ENCODE measurements around the gene ACSL1.

DNA sequence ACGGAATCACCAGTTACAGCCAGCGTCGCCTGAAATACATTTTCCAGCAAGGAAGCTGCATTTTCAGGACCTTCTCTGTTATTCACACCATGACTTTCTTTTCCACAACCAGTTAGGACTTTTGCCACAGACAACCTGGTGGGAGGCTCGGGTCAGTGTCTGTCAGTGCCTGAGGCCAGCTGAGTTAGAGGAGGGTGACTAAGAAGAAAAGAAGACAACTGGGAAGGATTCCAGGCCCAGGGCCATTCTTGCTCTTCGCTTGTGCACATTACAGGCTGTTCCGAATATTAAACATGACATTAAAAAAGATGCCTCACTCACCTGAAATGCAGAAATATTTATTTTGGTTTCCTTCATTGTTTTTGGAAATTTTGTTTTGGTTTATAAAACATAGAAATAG, 70.5 kb downstream of the ACSL1 start:
- TF ChIP-seq, protein P1, sequence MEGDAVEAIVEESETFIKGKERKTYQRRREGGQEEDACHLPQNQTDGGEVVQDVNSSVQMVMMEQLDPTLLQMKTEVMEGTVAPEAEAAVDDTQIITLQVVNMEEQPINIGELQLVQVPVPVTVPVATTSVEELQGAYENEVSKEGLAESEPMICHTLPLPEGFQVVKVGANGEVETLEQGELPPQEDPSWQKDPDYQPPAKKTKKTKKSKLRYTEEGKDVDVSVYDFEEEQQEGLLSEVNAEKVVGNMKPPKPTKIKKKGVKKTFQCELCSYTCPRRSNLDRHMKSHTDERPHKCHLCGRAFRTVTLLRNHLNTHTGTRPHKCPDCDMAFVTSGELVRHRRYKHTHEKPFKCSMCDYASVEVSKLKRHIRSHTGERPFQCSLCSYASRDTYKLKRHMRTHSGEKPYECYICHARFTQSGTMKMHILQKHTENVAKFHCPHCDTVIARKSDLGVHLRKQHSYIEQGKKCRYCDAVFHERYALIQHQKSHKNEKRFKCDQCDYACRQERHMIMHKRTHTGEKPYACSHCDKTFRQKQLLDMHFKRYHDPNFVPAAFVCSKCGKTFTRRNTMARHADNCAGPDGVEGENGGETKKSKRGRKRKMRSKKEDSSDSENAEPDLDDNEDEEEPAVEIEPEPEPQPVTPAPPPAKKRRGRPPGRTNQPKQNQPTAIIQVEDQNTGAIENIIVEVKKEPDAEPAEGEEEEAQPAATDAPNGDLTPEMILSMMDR (optimal IDR thresholded peaks at IDR 0.05 in 1 of 3, IDR thresholded peaks at IDR 0.05 in 1 of 3, conservative IDR thresholded peaks at IDR 0.05 in 1 of 3; ENCODE audit: extremely low read depth in 1 of 3, insufficient read depth in 2 of 3, low read length in 3 of 3): no peak
- TF ChIP-seq EZH2 (IDR thresholded peaks at IDR 0.05; ENCODE audit: low read length): no peak

Measured in keratinocyte (primary cell).